ENCODE data around the gene MISP3.

The MISP3 gene

DNA sequence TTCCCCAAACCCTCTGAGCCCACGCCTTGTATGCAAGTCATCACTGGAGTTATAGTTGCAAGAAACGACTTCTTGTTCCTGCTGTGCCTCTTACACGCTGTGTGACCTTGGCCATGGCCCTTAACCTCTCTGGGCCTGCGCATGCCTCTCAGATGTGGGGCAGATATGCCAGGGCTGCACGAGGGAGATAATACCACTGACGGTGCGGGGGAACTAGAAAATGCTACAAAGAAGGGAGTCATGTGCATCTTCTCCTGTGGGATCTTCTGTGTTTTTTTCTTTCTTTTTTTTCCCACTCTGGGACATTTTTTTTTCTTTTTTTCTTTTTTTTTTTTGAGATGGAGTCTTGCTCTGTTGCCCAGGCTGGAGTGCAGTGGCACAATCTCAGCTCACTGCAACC, 22.3 kb downstream of the MISP3 start:
- H3K9ac ChIP-seq (ENCODE audit: low read depth, low read length) = no peak overlapping the region
- no peaks in the 10 kb centered on the region for H3K27me3 ChIP-seq (ENCODE audit: insufficient read depth, low read length)
- no peaks in the 10 kb centered on the region for H3K4me1 ChIP-seq (ENCODE audit: insufficient read depth, low read length)
- peaks cover 7% of the 10 kb centered on the region for H3K9me3 ChIP-seq (ENCODE audit: insufficient read depth, low read depth, low read length)
- H3K36me3 ChIP-seq (ENCODE audit: insufficient read depth, low read length) = no peaks in the 10 kb centered on the region
- H3K27ac ChIP-seq (ENCODE audit: low read depth, low read length) = no peak overlapping the region
- H3K4me3 ChIP-seq (ENCODE audit: low read length) = no peak overlapping the region
- 95% methylated on average over 7 of the region's 7 CpGs for WGBS

DNA sequence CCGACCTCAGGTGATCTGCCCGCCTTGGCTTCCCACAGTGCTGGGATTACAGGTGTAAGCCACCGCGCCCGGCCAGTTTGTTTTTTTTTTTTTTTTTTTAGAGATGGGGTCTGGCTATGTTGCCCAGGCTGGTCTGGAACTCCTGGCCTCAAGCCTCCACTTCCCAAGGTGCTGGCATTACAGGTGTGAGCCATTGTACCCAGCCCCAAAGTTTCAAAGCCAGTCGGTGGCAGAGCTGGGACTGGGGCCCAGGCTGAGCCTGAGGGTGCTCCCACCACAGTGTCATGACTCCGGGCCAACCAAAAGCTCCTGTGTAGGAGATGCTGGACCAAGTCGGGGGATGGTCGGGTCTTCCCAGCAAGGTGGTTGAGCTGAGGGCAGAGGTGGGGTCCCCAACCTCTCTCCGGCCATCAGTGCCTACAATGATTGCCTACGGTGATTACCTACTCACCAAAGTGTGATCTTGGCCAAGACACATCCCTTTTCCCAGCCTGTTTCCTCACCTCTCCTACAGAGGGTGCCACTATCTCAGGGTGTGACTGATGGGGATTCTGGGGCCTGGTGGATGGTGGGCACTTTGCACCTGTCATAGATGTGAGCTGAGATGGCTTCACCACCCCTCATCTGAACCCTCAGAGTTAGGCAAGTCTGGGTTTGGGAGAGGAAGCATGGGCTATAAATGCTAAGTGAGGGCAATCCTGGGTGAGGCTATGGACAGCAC, 23.8 kb downstream of the MISP3 start:
- Histone ChIP-seq H3K9me3 (ENCODE audit: insufficient read depth, low read depth, low read length) (peaks cover 7% of the 10 kb centered on the region), H3K36me3 (ENCODE audit: insufficient read depth, low read length) (peaks cover 4% of the 10 kb centered on the region; the same call in 1 of the 2 replicates), H3K4me1 (ENCODE audit: insufficient read depth, low read length) (no peaks in the 10 kb centered on the region), H3K27me3 (ENCODE audit: insufficient read depth, low read length) (no peaks in the 10 kb centered on the region), H3K9ac (ENCODE audit: low read depth, low read length) (no peak overlapping the region), H3K27ac (ENCODE audit: low read depth, low read length) (no peak overlapping the region), H3K4me3 (ENCODE audit: low read length) (no peak overlapping the region)
- WGBS = 97% methylated on average over 11 of the region's 11 CpGs

DNA sequence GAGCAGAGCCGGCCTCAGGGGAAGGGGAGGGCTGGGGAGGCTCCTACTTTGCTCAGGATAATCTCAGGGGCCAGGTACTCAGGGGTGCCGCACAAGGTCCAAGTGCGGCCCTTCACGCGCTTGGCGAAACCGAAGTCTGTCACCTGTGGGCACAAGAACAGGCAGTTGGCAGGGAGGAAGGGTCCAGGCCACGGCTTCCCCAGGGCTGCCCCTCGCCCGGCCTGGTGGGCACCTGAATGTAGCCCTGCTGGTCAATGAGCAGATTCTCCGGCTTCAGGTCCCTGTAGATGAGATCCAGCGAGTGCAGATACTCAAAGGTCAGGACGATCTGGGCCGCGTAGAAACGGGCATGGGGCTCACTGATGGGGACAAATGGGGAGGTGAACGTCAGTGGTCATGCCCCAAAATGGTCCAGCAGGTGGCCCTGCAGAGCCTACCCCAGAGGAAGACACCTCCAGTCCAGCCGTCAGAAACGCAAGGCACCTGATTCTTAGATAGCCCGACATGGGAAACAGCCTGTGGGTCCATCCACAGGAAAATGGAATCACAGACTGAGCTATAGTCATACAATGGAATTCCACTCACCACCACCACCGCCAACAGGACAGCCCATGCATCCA, 25.1 kb downstream of the MISP3 start:
- Histone ChIP-seq H3K27ac (ENCODE audit: low read depth, low read length) (no peak overlapping the region), H3K4me3 (ENCODE audit: low read length) (no peak overlapping the region), H3K27me3 (ENCODE audit: insufficient read depth, low read length) (no peaks in the 10 kb centered on the region), H3K9me3 (ENCODE audit: insufficient read depth, low read depth, low read length) (peaks cover 7% of the 10 kb centered on the region), H3K4me1 (ENCODE audit: insufficient read depth, low read length) (no peaks in the 10 kb centered on the region), H3K36me3 (ENCODE audit: insufficient read depth, low read length) (peaks cover 8% of the 10 kb centered on the region; the same call in 1 of the 2 replicates), H3K9ac (ENCODE audit: low read depth, low read length) (no peak overlapping the region)
- WGBS = 88% methylated on average over 21 of the region's 21 CpGs

GRCh38 chr19:14101003-14101545, 28.5 kb downstream of the MISP3 start:
- WGBS = 94% methylated on average over 6 of the region's 6 CpGs
- no peak overlapping the region for H3K4me3 ChIP-seq (ENCODE audit: low read length)
- H3K9ac ChIP-seq (ENCODE audit: low read depth, low read length) = no peak overlapping the region
- no peaks in the 10 kb centered on the region for H3K9me3 ChIP-seq (ENCODE audit: insufficient read depth, low read depth, low read length)
- H3K27me3 ChIP-seq (ENCODE audit: insufficient read depth, low read length) = no peaks in the 10 kb centered on the region
- H3K4me1 ChIP-seq (ENCODE audit: insufficient read depth, low read length) = no peaks in the 10 kb centered on the region
- no peak overlapping the region for H3K27ac ChIP-seq (ENCODE audit: low read depth, low read length)
- peaks cover 15% of the 10 kb centered on the region; the same call in 1 of the 2 replicates for H3K36me3 ChIP-seq (ENCODE audit: insufficient read depth, low read length)

DNA sequence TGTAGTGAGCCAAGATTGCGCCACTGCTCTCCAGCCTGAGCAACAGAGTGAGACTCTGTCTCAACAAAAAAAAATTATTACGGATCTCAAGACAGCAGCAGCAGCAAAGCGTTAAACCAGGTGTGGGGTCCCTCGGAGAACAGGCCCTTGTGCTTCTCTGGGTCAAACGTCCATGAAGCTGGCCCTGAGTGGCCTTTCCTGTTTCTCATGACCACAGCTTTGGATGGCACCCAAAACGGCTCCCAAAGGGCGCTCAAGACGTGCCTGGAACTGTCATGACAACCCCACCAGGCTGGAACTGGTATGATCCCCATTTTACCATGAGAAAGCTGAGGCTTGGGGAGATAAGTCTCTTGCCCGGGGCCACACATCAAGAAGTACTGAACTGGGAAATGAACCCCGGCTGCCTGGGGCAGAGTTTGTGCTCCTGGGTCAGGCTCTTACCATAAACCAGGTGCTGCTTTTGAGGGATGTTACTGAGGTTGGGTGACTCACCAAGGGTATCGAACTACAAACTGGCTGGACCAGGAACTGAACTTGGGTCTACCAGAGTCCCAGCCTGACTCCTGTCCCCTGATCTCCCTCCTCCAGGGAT, 29.6 kb downstream of the MISP3 start:
- Histone ChIP-seq H3K27me3 (ENCODE audit: insufficient read depth, low read length) (no peaks in the 10 kb centered on the region), H3K9me3 (ENCODE audit: insufficient read depth, low read depth, low read length) (no peaks in the 10 kb centered on the region), H3K4me3 (ENCODE audit: low read length) (no peak overlapping the region), H3K9ac (ENCODE audit: low read depth, low read length) (no peak overlapping the region), H3K36me3 (ENCODE audit: insufficient read depth, low read length) (peaks cover 15% of the 10 kb centered on the region; the same call in 1 of the 2 replicates), H3K4me1 (ENCODE audit: insufficient read depth, low read length) (no peaks in the 10 kb centered on the region), H3K27ac (ENCODE audit: low read depth, low read length) (no peak overlapping the region)
- WGBS = 94% methylated on average over 11 of the region's 11 CpGs

- peaks cover 15% of the 10 kb centered on the region; the same call in 1 of the 2 replicates for H3K36me3 ChIP-seq (ENCODE audit: insufficient read depth, low read length)
- H3K4me1 ChIP-seq (ENCODE audit: insufficient read depth, low read length) = no peaks in the 10 kb centered on the region
- no peak overlapping the region for H3K27ac ChIP-seq (ENCODE audit: low read depth, low read length)
- no peak overlapping the region for H3K9ac ChIP-seq (ENCODE audit: low read depth, low read length)
- no peaks in the 10 kb centered on the region for H3K9me3 ChIP-seq (ENCODE audit: insufficient read depth, low read depth, low read length)
- no peak overlapping the region for H3K4me3 ChIP-seq (ENCODE audit: low read length)
- WGBS = 94% methylated on average over 10 of the region's 10 CpGs
- H3K27me3 ChIP-seq (ENCODE audit: insufficient read depth, low read length) = no peaks in the 10 kb centered on the region
These were observed 30.2 kb downstream of the MISP3 start for GRCh38 chr19:14102756-14103155.

DNA sequence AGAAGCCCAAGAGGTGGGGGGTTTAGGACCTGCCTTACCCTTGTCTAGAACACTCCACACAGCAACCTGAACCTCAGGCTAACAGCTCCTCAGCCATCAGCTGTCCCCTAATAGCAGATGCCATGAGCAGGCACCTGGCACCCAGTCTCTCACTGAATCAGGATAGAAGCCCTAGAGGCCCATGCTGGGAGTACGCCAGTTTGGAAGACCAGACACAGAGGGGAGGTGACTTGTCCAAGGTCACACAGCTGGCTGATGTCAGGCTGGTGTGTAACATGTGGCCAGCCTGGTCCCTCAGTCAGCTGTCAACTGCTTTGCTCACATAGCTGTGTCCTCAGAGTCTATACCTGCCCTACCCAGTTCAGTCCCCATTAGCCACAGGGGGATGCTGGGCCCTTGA, 30.7 kb downstream of the MISP3 start:
- H3K27me3 ChIP-seq (ENCODE audit: insufficient read depth, low read length) = no peaks in the 10 kb centered on the region
- no peaks in the 10 kb centered on the region for H3K4me1 ChIP-seq (ENCODE audit: insufficient read depth, low read length)
- 91% methylated on average over 1 of the region's 1 CpG for WGBS
- no peak overlapping the region for H3K4me3 ChIP-seq (ENCODE audit: low read length)
- no peaks in the 10 kb centered on the region for H3K9me3 ChIP-seq (ENCODE audit: insufficient read depth, low read depth, low read length)
- H3K27ac ChIP-seq (ENCODE audit: low read depth, low read length) = no peak overlapping the region
- peaks cover 15% of the 10 kb centered on the region; the same call in 1 of the 2 replicates for H3K36me3 ChIP-seq (ENCODE audit: insufficient read depth, low read length)
- H3K9ac ChIP-seq (ENCODE audit: low read depth, low read length) = no peak overlapping the region

DNA sequence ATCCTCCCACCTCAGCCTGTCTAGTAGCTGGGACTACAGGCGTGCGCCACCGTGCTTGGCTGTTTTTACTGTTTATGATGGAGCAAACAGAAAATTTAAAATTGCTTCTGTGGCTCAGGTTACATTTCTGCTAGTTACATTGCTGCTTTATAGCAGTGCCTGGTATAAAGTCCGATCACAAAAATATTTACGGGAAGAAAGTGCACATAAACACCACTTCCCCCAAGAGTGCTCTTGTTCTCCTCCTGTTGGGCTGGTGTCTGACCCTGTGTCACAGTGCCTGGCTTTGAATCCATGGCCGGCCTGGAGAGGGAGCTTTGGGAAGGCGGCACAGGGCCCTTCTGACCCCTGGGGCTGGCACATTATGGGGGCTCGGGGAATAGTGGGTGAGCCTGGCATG, 33.1 kb downstream of the MISP3 start:
- Histone ChIP-seq H3K9ac (ENCODE audit: low read depth, low read length) (no peak overlapping the region), H3K27ac (ENCODE audit: low read depth, low read length) (no peak overlapping the region), H3K4me1 (ENCODE audit: insufficient read depth, low read length) (no peaks in the 10 kb centered on the region), H3K27me3 (ENCODE audit: insufficient read depth, low read length) (no peaks in the 10 kb centered on the region), H3K9me3 (ENCODE audit: insufficient read depth, low read depth, low read length) (no peaks in the 10 kb centered on the region), H3K4me3 (ENCODE audit: low read length) (no peak overlapping the region), H3K36me3 (ENCODE audit: insufficient read depth, low read length) (peaks cover 12% of the 10 kb centered on the region; the same call in 1 of the 2 replicates)
- 92% methylated on average over 8 of the region's 8 CpGs for WGBS

- H3K4me3 ChIP-seq (ENCODE audit: low read length) = no peak overlapping the region
- no peaks in the 10 kb centered on the region for H3K27me3 ChIP-seq (ENCODE audit: insufficient read depth, low read length)
- no peaks in the 10 kb centered on the region for H3K9me3 ChIP-seq (ENCODE audit: insufficient read depth, low read depth, low read length)
- no peak overlapping the region for H3K27ac ChIP-seq (ENCODE audit: low read depth, low read length)
- WGBS = 94% methylated on average over 16 of the region's 16 CpGs
- H3K36me3 ChIP-seq (ENCODE audit: insufficient read depth, low read length) = peaks cover 11% of the 10 kb centered on the region; the same call in 1 of the 2 replicates
- peaks cover 3% of the 10 kb centered on the region; the same call in 1 of the 2 replicates for H3K4me1 ChIP-seq (ENCODE audit: insufficient read depth, low read length)
- no peak overlapping the region for H3K9ac ChIP-seq (ENCODE audit: low read depth, low read length)
These were observed 34.3 kb downstream of the MISP3 start for GRCh38 chr19:14106840-14107239.

- Histone ChIP-seq H3K27me3 (ENCODE audit: insufficient read depth, low read length) (no peaks in the 10 kb centered on the region), H3K9me3 (ENCODE audit: insufficient read depth, low read depth, low read length) (no peaks in the 10 kb centered on the region), H3K36me3 (ENCODE audit: insufficient read depth, low read length) (peaks cover 7% of the 10 kb centered on the region; the same call in 1 of the 2 replicates), H3K9ac (ENCODE audit: low read depth, low read length) (no peak overlapping the region), H3K4me1 (ENCODE audit: insufficient read depth, low read length) (peaks cover 11% of the 10 kb centered on the region), H3K27ac (ENCODE audit: low read depth, low read length) (no peak overlapping the region), H3K4me3 (ENCODE audit: low read length) (no peak overlapping the region)
- WGBS = 91% methylated on average over 23 of the region's 23 CpGs
These were observed 35.2 kb downstream of the MISP3 start for GRCh38 chr19:14107581-14108461.

Data from HUES64 (cell line).